ENCODE measurements around the gene GPR25.

Gene GPR25

DNA sequence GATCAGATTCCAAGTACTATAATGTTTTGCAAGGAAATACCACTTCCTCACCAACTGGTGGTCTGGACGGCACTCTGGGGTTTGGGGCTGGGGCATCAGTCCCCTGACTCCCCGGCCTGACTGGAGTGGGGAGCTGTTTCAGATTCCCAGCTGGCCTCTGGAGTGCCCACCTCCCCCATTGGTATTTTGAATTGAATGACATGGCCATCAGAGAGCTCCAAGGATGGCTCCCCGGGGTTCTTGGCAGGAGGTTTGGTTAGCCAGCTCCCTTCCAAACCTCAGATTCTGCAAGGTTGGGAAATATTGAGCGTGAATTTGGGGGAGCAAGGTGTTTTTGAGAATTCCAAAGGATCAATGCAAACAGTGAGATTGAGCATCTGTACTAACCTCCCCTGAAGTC, 19.8 kb downstream of the GPR25 start:
- in situ Hi-C loops (cut with MboI; ENCODE audit: low sequenced_read_pairs, unreplicated experiment) = no loop called here
- TF ChIP-seq, protein P1, sequence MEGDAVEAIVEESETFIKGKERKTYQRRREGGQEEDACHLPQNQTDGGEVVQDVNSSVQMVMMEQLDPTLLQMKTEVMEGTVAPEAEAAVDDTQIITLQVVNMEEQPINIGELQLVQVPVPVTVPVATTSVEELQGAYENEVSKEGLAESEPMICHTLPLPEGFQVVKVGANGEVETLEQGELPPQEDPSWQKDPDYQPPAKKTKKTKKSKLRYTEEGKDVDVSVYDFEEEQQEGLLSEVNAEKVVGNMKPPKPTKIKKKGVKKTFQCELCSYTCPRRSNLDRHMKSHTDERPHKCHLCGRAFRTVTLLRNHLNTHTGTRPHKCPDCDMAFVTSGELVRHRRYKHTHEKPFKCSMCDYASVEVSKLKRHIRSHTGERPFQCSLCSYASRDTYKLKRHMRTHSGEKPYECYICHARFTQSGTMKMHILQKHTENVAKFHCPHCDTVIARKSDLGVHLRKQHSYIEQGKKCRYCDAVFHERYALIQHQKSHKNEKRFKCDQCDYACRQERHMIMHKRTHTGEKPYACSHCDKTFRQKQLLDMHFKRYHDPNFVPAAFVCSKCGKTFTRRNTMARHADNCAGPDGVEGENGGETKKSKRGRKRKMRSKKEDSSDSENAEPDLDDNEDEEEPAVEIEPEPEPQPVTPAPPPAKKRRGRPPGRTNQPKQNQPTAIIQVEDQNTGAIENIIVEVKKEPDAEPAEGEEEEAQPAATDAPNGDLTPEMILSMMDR (IDR thresholded peaks at IDR 0.05; ENCODE audit: borderline replicate concordance, control extremely low read depth, extremely low read depth, insufficient read depth, missing control alignments) = no peak
- no peak for DNase-seq (ENCODE audit: low spot score)

DNA sequence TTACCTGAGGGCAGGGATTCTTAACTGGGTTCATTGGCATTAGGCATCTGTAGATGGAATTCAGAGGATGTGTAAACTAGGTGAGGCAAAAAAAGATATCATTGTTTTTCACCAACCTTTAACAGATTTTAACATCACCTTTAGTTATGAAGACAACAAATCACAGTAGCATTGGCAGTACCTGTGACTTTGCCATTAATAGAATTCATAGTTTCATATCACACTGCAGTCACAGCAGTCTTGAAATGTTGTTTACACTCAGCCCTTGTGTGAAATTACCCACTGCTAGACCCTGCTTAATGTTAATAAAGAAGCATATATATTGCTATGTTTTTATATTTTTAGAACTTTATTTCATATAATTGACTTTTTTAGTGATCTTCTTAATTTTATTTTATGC, 20.2 kb downstream of the GPR25 start:
- DNase-seq (ENCODE audit: low spot score) = no peak
- TF ChIP-seq, protein P1 (IDR thresholded peaks at IDR 0.05; ENCODE audit: borderline replicate concordance, control extremely low read depth, extremely low read depth, insufficient read depth, missing control alignments) = no peak
- in situ Hi-C loops (cut with MboI; ENCODE audit: low sequenced_read_pairs, unreplicated experiment) = no loop called here

DNA sequence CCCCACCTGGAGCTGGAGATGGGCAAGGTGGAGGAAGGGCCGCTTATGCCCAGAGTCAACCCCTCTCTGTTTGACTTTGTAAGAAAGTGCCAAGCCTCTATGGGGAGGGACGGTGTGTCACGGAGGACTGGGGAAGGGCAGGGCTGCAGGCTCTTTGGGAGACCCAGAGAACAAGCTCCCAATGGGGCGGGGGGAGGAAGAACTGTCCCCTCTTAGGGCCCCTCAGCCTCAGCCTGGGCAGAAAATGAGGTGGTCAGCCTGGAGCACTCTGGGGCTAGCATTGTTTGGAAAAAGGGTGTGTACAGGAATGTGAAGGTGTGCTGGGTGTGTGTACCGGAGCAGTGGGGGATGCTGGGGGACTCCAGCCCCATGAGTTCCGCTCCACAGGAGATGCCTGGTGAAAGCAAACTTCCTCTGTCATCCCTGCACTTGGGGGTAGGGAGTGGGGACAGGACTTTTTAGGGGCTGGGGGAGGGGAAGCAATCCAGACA, 20.7 kb downstream of the GPR25 start:
- in situ Hi-C loops (cut with MboI; ENCODE audit: low sequenced_read_pairs, unreplicated experiment) = no loop called here
- DNase-seq (ENCODE audit: low spot score) = no peak
- TF ChIP-seq, protein P1 (IDR thresholded peaks at IDR 0.05; ENCODE audit: borderline replicate concordance, control extremely low read depth, extremely low read depth, insufficient read depth, missing control alignments) = no peak

DNA sequence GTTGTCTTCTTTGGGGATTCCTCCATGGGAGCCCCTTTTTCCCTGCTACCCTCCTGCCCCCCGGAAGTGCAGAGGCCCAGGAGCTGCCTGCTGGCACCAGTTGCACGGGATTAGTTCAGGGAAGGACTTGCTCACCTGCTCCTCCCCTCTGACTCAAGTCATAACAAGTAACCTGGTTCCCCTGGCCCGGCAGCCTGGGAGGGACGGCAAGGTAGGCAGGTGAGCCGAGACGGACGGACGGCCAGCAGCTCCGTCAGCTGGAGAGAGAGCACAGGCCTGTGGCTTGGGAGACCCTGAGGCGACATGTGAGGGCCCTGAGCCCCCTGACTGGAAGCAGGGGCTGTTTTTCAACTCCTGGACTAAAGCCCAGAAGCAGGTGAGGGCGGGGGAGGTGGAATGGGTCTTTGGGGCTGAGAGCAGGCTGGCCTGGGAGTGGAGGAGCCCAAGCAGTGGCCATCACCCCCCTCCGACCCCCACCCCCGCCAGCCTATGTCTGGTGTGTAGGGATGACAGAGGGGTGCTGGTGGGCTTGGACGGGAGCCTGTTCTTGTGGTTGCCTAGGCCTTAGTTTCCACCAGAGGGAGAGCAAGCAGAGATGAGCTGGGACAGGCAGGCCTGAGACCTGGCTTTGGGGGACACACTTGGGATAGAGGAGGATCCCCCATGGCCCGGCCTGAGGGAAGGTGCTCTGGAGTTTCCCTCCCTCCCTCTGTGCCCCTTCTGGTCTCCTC, 22.1 kb downstream of the GPR25 start, which contains the start of gene INAVA:
INAVA (plus strand) TSS at position 189 of the 731 bp plus-strand sequence. CDS start 3,501 bp downstream, outside the sequence.
- TF ChIP-seq, protein P1 (IDR thresholded peaks at IDR 0.05; ENCODE audit: borderline replicate concordance, control extremely low read depth, extremely low read depth, insufficient read depth, missing control alignments) = no peak
- in situ Hi-C loops (cut with MboI; ENCODE audit: low sequenced_read_pairs, unreplicated experiment) = no loop called here
- DNase-seq (ENCODE audit: low spot score) = no peak

DNA sequence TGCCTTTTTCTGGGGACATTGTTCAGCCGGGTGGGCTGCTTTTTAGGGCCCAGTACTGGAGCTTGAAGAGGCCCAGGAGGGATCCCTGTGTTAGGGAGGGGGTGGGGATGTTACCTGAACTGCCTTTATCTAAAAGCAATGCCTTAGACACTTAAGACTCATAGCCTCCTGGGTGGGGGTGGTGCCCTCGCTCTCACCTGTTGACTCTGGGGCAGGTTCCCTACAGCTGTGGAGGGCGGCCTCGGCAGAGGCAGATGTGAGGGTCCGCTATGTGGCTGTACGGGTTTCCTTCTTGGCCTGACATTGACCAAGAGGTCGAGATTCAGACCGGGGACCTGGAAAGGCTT, 22.6 kb downstream of the GPR25 start:
- TF ChIP-seq, protein P1 (IDR thresholded peaks at IDR 0.05; ENCODE audit: borderline replicate concordance, control extremely low read depth, extremely low read depth, insufficient read depth, missing control alignments) = no peak
- no peak for DNase-seq (ENCODE audit: low spot score)

DNA sequence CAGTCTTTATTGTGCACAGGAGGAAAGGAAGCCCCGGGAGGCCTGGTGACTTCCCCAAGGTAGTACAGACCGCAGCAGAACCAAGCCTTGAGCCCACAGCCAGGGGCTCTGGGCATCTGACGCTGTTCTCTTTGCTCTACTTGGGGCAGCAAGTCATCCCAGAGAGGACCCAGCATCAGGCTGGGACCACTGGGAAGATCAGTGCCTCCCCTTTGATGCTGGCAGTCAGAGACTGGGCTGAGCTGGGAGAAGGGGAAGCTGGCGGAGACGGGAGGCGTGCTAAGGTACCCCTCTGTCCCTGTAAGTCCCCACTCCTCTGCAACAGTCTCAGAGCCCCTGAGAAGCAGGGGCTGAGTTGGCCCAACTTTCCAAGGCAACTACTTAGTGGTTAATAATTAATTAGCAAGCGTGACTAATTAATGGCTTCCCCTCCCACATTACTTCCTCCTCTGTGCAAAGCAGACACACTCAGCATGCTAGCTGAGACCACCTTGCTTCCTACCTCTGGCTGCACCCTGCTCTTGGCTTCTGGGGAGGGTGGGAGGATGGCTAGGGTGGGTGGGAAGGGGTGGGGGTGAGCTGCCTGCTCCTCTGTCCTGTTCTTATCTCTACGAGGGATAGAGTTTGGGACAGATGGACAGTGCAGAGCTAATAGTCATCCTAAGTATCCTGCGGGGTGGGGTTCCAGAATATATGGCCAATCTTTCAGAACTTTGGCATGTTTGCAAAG, 23.2 kb downstream of the GPR25 start:
- DNase-seq (ENCODE audit: low spot score) = no peak
- in situ Hi-C loops (cut with MboI; ENCODE audit: low sequenced_read_pairs, unreplicated experiment) = no loop called here
- TF ChIP-seq, protein P1 (IDR thresholded peaks at IDR 0.05; ENCODE audit: borderline replicate concordance, control extremely low read depth, extremely low read depth, insufficient read depth, missing control alignments) = no peak

More for the DNA sequence above, 22.6 kb downstream of the GPR25 start:
- in situ Hi-C loops (cut with MboI; ENCODE audit: low sequenced_read_pairs, unreplicated experiment) = no loop called here

Data from GM13976 (cell line).